Measurements from ENCODE around the gene GPC3. TPM values are rescaled to one million over a fixed set of nuclear protein-coding genes. Genes with fewer than 3 reads are reported as not detected.

GPC3 gene
- total RNA-seq, 1 experiment from 2014 or later: 0.98 TPM

DNA sequence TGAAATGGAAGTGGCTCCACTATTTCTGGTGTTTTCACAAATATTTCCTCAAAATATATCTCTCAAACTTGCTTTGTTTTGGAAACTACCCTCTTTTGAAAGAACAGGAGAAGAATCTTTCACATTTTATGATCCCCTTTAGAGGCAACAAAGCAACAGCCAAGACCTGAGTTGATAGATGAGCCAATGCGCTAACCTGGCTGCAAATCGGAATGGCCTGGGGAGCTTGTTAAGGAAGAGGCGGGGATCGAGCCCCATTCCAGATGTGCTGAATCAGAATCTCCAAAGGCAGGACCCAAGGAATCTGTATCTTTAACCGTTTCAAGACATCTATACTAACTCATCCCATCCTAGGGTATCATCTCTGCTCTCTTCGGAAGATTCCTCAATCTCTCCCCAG is 181.3 kb downstream of the GPC3 start:
- no peaks in the 10 kb centered on the region for H3K9me3 ChIP-seq (ENCODE audit: control insufficient read depth in 1 of 2, insufficient read depth in 1 of 2, low read depth in 1 of 2, low read length in 2 of 2)
- H3K4me3 ChIP-seq (replicated peaks in 1 of 2; ENCODE audit: low read depth in 1 of 2, low read length in 2 of 2): no peak overlapping the region
- no peaks in the 10 kb centered on the region for H3K9me2 ChIP-seq (ENCODE audit: insufficient read depth)
- ChIA-PET CTCF (no interaction called here), RAD21 (ENCODE audit: low non-redundant PET in 1 of 2, low total read pairs in 2 of 2, uncharacterized antibody in 2 of 2, unreplicated experiment in 2 of 2) (no interaction called here), POLR2A (no interaction called here)
- H3K4me1 ChIP-seq (ENCODE audit: control insufficient read depth in 1 of 2, insufficient read depth in 2 of 2, low read length in 2 of 2): no peaks in the 10 kb centered on the region
- TF ChIP-seq ELF1 (IDR thresholded peaks at IDR 0.05; ENCODE audit: borderline replicate concordance, low read depth): no peak
- no peak for TF ChIP-seq EGR1 (IDR thresholded peaks at IDR 0.05; ENCODE audit: low read depth)
- TF ChIP-seq SP1 (IDR thresholded peaks at IDR 0.05; ENCODE audit: low read depth): no peak
- TF ChIP-seq, protein P1, sequence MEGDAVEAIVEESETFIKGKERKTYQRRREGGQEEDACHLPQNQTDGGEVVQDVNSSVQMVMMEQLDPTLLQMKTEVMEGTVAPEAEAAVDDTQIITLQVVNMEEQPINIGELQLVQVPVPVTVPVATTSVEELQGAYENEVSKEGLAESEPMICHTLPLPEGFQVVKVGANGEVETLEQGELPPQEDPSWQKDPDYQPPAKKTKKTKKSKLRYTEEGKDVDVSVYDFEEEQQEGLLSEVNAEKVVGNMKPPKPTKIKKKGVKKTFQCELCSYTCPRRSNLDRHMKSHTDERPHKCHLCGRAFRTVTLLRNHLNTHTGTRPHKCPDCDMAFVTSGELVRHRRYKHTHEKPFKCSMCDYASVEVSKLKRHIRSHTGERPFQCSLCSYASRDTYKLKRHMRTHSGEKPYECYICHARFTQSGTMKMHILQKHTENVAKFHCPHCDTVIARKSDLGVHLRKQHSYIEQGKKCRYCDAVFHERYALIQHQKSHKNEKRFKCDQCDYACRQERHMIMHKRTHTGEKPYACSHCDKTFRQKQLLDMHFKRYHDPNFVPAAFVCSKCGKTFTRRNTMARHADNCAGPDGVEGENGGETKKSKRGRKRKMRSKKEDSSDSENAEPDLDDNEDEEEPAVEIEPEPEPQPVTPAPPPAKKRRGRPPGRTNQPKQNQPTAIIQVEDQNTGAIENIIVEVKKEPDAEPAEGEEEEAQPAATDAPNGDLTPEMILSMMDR (IDR thresholded peaks at IDR 0.05 in 2 of 3, conservative IDR thresholded peaks at IDR 0.05 in 1 of 3; ENCODE audit: borderline replicate concordance in 1 of 3, insufficient read depth in 1 of 3, low read depth in 2 of 3, low read length in 2 of 3): no peak
- TF ChIP-seq YY1 (IDR thresholded peaks at IDR 0.05; ENCODE audit: extremely low read depth, insufficient replicate concordance, low read depth, low read length): no peak
- TF ChIP-seq, protein P2, sequence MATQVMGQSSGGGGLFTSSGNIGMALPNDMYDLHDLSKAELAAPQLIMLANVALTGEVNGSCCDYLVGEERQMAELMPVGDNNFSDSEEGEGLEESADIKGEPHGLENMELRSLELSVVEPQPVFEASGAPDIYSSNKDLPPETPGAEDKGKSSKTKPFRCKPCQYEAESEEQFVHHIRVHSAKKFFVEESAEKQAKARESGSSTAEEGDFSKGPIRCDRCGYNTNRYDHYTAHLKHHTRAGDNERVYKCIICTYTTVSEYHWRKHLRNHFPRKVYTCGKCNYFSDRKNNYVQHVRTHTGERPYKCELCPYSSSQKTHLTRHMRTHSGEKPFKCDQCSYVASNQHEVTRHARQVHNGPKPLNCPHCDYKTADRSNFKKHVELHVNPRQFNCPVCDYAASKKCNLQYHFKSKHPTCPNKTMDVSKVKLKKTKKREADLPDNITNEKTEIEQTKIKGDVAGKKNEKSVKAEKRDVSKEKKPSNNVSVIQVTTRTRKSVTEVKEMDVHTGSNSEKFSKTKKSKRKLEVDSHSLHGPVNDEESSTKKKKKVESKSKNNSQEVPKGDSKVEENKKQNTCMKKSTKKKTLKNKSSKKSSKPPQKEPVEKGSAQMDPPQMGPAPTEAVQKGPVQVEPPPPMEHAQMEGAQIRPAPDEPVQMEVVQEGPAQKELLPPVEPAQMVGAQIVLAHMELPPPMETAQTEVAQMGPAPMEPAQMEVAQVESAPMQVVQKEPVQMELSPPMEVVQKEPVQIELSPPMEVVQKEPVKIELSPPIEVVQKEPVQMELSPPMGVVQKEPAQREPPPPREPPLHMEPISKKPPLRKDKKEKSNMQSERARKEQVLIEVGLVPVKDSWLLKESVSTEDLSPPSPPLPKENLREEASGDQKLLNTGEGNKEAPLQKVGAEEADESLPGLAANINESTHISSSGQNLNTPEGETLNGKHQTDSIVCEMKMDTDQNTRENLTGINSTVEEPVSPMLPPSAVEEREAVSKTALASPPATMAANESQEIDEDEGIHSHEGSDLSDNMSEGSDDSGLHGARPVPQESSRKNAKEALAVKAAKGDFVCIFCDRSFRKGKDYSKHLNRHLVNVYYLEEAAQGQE (IDR thresholded peaks at IDR 0.05; ENCODE audit: low read depth): no peak
- TF ChIP-seq POLR2A (IDR thresholded peaks at IDR 0.05; ENCODE audit: borderline replicate concordance, extremely low read depth, insufficient read depth, insufficient read length): no peak
- TF ChIP-seq, protein P3, sequence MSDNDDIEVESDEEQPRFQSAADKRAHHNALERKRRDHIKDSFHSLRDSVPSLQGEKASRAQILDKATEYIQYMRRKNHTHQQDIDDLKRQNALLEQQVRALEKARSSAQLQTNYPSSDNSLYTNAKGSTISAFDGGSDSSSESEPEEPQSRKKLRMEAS (IDR thresholded peaks at IDR 0.05): no peak
- no peak for TF ChIP-seq ZNF274 (IDR thresholded peaks at IDR 0.05; ENCODE audit: low read depth, low read length)
- TF ChIP-seq TCF7L2 (IDR thresholded peaks at IDR 0.05; ENCODE audit: borderline replicate concordance, extremely low read depth, insufficient read depth, insufficient read length): no peak
- no peak for TF ChIP-seq FOSL1 (IDR thresholded peaks at IDR 0.05; ENCODE audit: low read depth)
- no peak for TF ChIP-seq EZH2 (IDR thresholded peaks at IDR 0.05)
- TF ChIP-seq SRF (IDR thresholded peaks at IDR 0.05; ENCODE audit: low read depth): no peak
- TF ChIP-seq, protein P4, sequence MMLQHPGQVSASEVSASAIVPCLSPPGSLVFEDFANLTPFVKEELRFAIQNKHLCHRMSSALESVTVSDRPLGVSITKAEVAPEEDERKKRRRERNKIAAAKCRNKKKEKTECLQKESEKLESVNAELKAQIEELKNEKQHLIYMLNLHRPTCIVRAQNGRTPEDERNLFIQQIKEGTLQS (IDR thresholded peaks at IDR 0.05): no peak
- TF ChIP-seq RAD21 (IDR thresholded peaks at IDR 0.05; ENCODE audit: low read depth): no peak
- no peak for TF ChIP-seq EZH2phosphoT487 (IDR thresholded peaks at IDR 0.05; ENCODE audit: borderline replicate concordance)
- no peak for TF ChIP-seq CBX3 (IDR thresholded peaks at IDR 0.05; ENCODE audit: low read depth)
- no peak overlapping the region for H2AFZ ChIP-seq (ENCODE audit: low read depth, low read length, poor library complexity, severe bottlenecking)
- ATAC-seq (no peak), DNase-seq (ENCODE audit: low read depth, low spot score) (no peak)
- no peak overlapping the region for H3K9ac ChIP-seq (ENCODE audit: low read length)
- no TSS peak for BruUV-seq (replicated peaks)
- no peaks in the 10 kb centered on the region for H3K27me3 ChIP-seq (ENCODE audit: insufficient read depth, low read length)
- H3K27ac ChIP-seq (ENCODE audit: low read depth, low read length): no peak overlapping the region
- H4K20me1 ChIP-seq (ENCODE audit: insufficient read depth): no peaks in the 10 kb centered on the region
- H3K4me2 ChIP-seq (ENCODE audit: low read length): no peak overlapping the region
- intact Hi-C loops (cut with micrococcal nuclease): no loop called here
- no peaks in the 10 kb centered on the region for H3K79me2 ChIP-seq (ENCODE audit: insufficient read depth, low read length)
- no peaks in the 10 kb centered on the region for H3K36me3 ChIP-seq (ENCODE audit: control insufficient read depth in 1 of 2, insufficient read depth in 2 of 2, low read length in 2 of 2)
